K562 (cell line): ENCODE results near the gene POTEM.
"Not testable (repeated sequence)": the region's sequence is repeated elsewhere in the genome, so short reads cannot be mapped to it uniquely, and the experiment has no call there.

Source experiments
- CHCHD3 ChIP-seq: fragments of 250-450 bp; sonication (Bioruptor Pico); IDR thresholded peaks from 2 replicates; pipeline ENCODE4 v2.1.2; 2022; ENCODE audit warnings: mild to moderate bottlenecking
- CTCF ChIP-seq, 3 experiments: IDR thresholded peaks in 2 of 3; conservative IDR thresholded peaks in 1 of 3; 2 replicates each; pipeline ENCODE4 v1.5.1; 2011 to 2012; ENCODE audit warnings: low read length in 3 of 3, mild to moderate bottlenecking in 3 of 3, control low read depth in 2 of 3, improper control_type of control experiment in 1 of 3, inconsistent platforms in 1 of 3, low read depth in 1 of 3, mixed read lengths in 1 of 3, moderate library complexity in 1 of 3; ENCODE audit not compliant: insufficient read depth in 2 of 3
- EP300 ChIP-seq: IDR thresholded peaks from 2 replicates; pipeline ENCODE4 v1.6.1; 2012; ENCODE audit warnings: low read length, improper control_type of control experiment
- ESRRB ChIP-seq: fragments of 250-450 bp; sonication (Bioruptor Pico); IDR thresholded peaks from 2 replicates; pipeline ENCODE4 v1.5.0; 2020; ENCODE audit warnings: mild to moderate bottlenecking, moderate library complexity, borderline replicate concordance
- GATA2 ChIP-seq: sonication (generic); formaldehyde crosslinking; IDR thresholded peaks from 2 replicates; pipeline ENCODE4 v1.4.0; 2020; ENCODE audit warnings: mild to moderate bottlenecking, missing genetic modification reagents
- JUN ChIP-seq, 2 experiments: sonication (generic) in 1 of 2; formaldehyde crosslinking in 1 of 2; IDR thresholded peaks; 2 replicates each; pipeline versions ENCODE4 v1.6.1 to v1.8.0; 2012 to 2022; ENCODE audit warnings: borderline replicate concordance in 2 of 2, mild to moderate bottlenecking in 2 of 2, improper control_type of control experiment in 1 of 2, low read depth in 1 of 2, low read length in 1 of 2, missing genetic modification reagents in 1 of 2
- KDM5B ChIP-seq: fragments of 200-600 bp; sonication (generic); IDR thresholded peaks from 2 replicates; pipeline ENCODE4 v1.6.1; 2012; ENCODE audit warnings: low read depth, mild to moderate bottlenecking, moderate library complexity, low read length, control low read depth, inconsistent platforms; ENCODE audit not compliant: insufficient replicate concordance
- MTF1 ChIP-seq: fragments of 250-450 bp; sonication (Bioruptor Pico); IDR thresholded peaks from 2 replicates; pipeline ENCODE4 v1.9.0; 2021; ENCODE audit warnings: moderate library complexity, mild to moderate bottlenecking, inconsistent platforms, borderline replicate concordance
- RBM39 ChIP-seq: fragments of 200-400 bp; formaldehyde crosslinking; optimal IDR thresholded peaks from 2 replicates; pipeline ENCODE3; 2018; ENCODE audit warnings: low read depth, low read length
- SOX6 ChIP-seq: fragments of 450-650 bp; IDR thresholded peaks from 2 replicates; pipeline ENCODE4 v1.6.1; 2014; ENCODE audit warnings: mild to moderate bottlenecking
- SP1 ChIP-seq: sonication (generic); formaldehyde crosslinking; IDR thresholded peaks from 2 replicates; pipeline ENCODE4 v1.8.1; 2022; ENCODE audit warnings: mild to moderate bottlenecking, missing genetic modification reagents
- ZNF584 ChIP-seq: fragments of 200-800 bp; sonication (Bioruptor generic); IDR thresholded peaks from 2 replicates; pipeline ENCODE4 v1.6.1; 2016; ENCODE audit warnings: low read depth, mild to moderate bottlenecking, missing genetic modification characterization, missing compliant biosample characterization
- TF ChIP-seq, protein P1 (sequence below): sonication (generic); formaldehyde crosslinking; IDR thresholded peaks from 2 replicates; pipeline ENCODE4 v1.5.0; 2020; ENCODE audit warnings: missing genetic modification reagents
- TF ChIP-seq, protein P2 (sequence below), 2 experiments: fragments of 450-650 bp in 1 of 2; sonication (generic) in 1 of 2; formaldehyde crosslinking in 1 of 2; IDR thresholded peaks in 1 of 2; conservative IDR thresholded peaks in 1 of 2; 2 replicates each; pipeline versions ENCODE4 v1.6.1 to v1.8.1; 2016 to 2023; ENCODE audit warnings: mild to moderate bottlenecking in 2 of 2, moderate library complexity in 2 of 2, inconsistent platforms in 1 of 2, missing genetic modification reagents in 1 of 2

DNA sequence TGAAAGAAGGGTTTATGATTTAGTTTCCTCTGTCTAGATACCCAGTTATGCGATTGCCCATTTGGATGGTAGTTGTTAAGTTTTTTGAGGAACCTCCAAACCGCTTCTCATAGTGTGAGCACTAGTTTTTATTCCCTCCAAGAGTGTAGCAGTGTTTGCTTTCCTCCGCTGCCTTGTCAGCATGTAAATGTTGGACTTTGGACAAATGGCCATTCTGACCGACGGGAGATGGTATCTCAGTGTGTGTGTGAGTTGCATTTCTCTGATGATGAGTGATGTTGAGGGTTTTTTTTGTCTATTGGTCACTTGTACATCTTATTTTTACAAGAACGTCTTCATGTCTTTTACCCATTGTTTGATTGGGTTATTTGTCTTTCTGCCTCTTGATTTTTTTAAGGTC lies 11.4 kb upstream of the POTEM start:
- TF ChIP-seq ESRRB (CRISPR knock-in tag); JUN (IDR thresholded peaks at IDR 0.05; ENCODE audit: borderline replicate concordance, low read depth, low read length); JUN (CRISPR knock-in tag; IDR thresholded peaks at IDR 0.05; ENCODE audit: borderline replicate concordance); KDM5B; SP1 (CRISPR knock-in tag); CHCHD3; ZNF584 (CRISPR knock-in tag); EP300; MTF1 (CRISPR knock-in tag); RBM39; SOX6; CTCF (IDR thresholded peaks at IDR 0.05 in 2 of 3, conservative IDR thresholded peaks at IDR 0.05 in 1 of 3; ENCODE audit: insufficient read depth in 2 of 3, low read depth in 1 of 3, low read length in 3 of 3); GATA2 (CRISPR knock-in tag): not testable (repeated sequence)
- TF ChIP-seq, protein P1, sequence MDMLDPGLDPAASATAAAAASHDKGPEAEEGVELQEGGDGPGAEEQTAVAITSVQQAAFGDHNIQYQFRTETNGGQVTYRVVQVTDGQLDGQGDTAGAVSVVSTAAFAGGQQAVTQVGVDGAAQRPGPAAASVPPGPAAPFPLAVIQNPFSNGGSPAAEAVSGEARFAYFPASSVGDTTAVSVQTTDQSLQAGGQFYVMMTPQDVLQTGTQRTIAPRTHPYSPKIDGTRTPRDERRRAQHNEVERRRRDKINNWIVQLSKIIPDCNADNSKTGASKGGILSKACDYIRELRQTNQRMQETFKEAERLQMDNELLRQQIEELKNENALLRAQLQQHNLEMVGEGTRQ (CRISPR knock-in tag) = not testable (repeated sequence)
- TF ChIP-seq, protein P2, sequence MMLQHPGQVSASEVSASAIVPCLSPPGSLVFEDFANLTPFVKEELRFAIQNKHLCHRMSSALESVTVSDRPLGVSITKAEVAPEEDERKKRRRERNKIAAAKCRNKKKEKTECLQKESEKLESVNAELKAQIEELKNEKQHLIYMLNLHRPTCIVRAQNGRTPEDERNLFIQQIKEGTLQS (IDR thresholded peaks at IDR 0.05) = not testable (repeated sequence)
- TF ChIP-seq, protein P2 (CRISPR knock-in tag; conservative IDR thresholded peaks at IDR 0.05) = not testable (repeated sequence)
